ENCODE data around the gene USP25. TPM values are rescaled to one million over a fixed set of nuclear protein-coding genes. Genes with fewer than 3 reads are reported as not detected.

The USP25 gene
- total RNA-seq, 1 donor: 56.1 TPM

DNA sequence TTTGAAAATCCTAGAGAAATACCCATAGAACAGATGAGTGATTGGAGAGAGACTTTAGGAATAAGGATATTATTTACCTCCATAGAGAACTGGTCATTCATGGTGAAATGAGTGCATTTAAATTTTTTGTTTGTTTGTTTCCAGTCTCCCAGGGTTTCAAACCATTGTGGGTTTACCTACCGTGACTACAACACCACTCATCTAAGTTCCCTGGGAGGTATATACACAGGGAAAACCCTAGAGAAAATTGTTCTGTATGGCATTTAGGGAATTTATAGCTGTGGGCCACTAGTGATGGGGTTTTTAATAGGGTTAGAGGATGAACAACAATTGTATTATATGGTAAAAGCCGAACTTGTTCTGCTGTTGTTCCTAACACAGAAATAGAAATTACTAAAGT, 109.2 kb downstream of the USP25 start:
- H3K36me3 ChIP-seq (ENCODE audit: insufficient read depth, low read length): no peaks in the 10 kb centered on the region
- no peak overlapping the region for H3K4me2 ChIP-seq (ENCODE audit: insufficient read depth, low read length)
- TF ChIP-seq, protein P1, sequence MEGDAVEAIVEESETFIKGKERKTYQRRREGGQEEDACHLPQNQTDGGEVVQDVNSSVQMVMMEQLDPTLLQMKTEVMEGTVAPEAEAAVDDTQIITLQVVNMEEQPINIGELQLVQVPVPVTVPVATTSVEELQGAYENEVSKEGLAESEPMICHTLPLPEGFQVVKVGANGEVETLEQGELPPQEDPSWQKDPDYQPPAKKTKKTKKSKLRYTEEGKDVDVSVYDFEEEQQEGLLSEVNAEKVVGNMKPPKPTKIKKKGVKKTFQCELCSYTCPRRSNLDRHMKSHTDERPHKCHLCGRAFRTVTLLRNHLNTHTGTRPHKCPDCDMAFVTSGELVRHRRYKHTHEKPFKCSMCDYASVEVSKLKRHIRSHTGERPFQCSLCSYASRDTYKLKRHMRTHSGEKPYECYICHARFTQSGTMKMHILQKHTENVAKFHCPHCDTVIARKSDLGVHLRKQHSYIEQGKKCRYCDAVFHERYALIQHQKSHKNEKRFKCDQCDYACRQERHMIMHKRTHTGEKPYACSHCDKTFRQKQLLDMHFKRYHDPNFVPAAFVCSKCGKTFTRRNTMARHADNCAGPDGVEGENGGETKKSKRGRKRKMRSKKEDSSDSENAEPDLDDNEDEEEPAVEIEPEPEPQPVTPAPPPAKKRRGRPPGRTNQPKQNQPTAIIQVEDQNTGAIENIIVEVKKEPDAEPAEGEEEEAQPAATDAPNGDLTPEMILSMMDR (IDR thresholded peaks at IDR 0.05; ENCODE audit: extremely low read depth, low read depth, low read length): no peak
- H4K20me1 ChIP-seq (ENCODE audit: insufficient read depth, low read length): no peaks in the 10 kb centered on the region
- no peaks in the 10 kb centered on the region for H3K9me3 ChIP-seq (ENCODE audit: low read depth, low read length)
- peaks cover 28% of the 10 kb centered on the region for H3K4me1 ChIP-seq (ENCODE audit: insufficient read depth, low read length)
- no peak overlapping the region for H3K4me3 ChIP-seq (ENCODE audit: insufficient read depth, low read length)
- no peak overlapping the region for H3K27ac ChIP-seq (ENCODE audit: low read depth, low read length)
- no peaks in the 10 kb centered on the region for H3K79me2 ChIP-seq (ENCODE audit: insufficient read depth, low read length)
- DNase-seq (ENCODE audit: insufficient read length, low spot score, missing footprints): no peak
- no peak overlapping the region for H2AFZ ChIP-seq (ENCODE audit: low read length)
- H3K27me3 ChIP-seq (ENCODE audit: insufficient read depth, low read length): no peaks in the 10 kb centered on the region

DNA sequence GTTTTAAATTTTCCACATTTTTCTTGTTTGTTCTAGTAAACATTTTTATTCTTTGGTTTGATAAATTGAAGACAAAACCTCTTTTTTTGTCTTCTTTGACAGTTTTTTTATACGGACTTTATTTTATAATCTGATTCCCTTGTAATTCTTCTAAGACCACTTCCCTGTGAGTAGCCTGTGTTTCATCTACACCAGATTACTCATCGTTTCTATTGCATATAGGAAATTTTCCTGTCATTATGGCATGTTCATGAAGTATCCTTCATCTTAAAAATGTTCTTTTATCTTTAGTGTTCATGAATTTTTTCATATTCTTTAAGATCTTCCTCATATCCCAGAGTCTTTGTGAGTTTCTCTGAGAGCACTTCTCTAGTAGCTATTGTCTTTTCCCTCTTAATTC, 109.8 kb downstream of the USP25 start:
- H3K79me2 ChIP-seq (ENCODE audit: insufficient read depth, low read length): no peaks in the 10 kb centered on the region
- no peak overlapping the region for H3K4me2 ChIP-seq (ENCODE audit: insufficient read depth, low read length)
- no peaks in the 10 kb centered on the region for H3K36me3 ChIP-seq (ENCODE audit: insufficient read depth, low read length)
- no peaks in the 10 kb centered on the region for H3K27me3 ChIP-seq (ENCODE audit: insufficient read depth, low read length)
- no peaks in the 10 kb centered on the region for H4K20me1 ChIP-seq (ENCODE audit: insufficient read depth, low read length)
- no peak overlapping the region for H2AFZ ChIP-seq (ENCODE audit: low read length)
- H3K27ac ChIP-seq (ENCODE audit: low read depth, low read length): no peak overlapping the region
- DNase-seq (ENCODE audit: insufficient read length, low spot score, missing footprints): no peak
- TF ChIP-seq, protein P1 (IDR thresholded peaks at IDR 0.05; ENCODE audit: extremely low read depth, low read depth, low read length): no peak
- peaks cover 28% of the 10 kb centered on the region for H3K4me1 ChIP-seq (ENCODE audit: insufficient read depth, low read length)
- no peak overlapping the region for H3K4me3 ChIP-seq (ENCODE audit: insufficient read depth, low read length)
- H3K9me3 ChIP-seq (ENCODE audit: low read depth, low read length): no peaks in the 10 kb centered on the region

DNA sequence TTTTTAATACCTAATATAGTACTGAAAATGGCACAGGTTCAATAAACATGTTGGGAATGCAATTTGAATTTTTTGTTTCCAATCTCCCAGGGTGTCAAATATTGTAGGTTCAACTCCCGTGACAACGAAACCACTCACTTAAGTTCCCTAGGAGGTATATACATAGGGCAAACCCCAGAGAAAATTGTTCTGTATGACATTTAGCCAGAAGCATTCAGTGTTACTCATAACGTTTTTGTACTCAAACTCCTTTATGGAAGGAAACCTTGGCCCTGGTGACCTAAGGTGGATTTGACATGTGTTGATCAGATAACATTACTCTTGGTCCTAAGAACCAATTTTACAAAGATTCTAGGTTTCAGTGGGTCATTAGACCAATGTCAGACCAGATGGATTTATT, 110.6 kb downstream of the USP25 start:
- TF ChIP-seq, protein P1 (IDR thresholded peaks at IDR 0.05; ENCODE audit: extremely low read depth, low read depth, low read length): no peak
- Histone ChIP-seq H2AFZ (ENCODE audit: low read length) (no peak overlapping the region), H3K9me3 (ENCODE audit: low read depth, low read length) (no peaks in the 10 kb centered on the region), H3K4me1 (ENCODE audit: insufficient read depth, low read length) (peaks cover 28% of the 10 kb centered on the region), H3K27ac (ENCODE audit: low read depth, low read length) (no peak overlapping the region), H3K36me3 (ENCODE audit: insufficient read depth, low read length) (no peaks in the 10 kb centered on the region), H3K27me3 (ENCODE audit: insufficient read depth, low read length) (no peaks in the 10 kb centered on the region), H3K79me2 (ENCODE audit: insufficient read depth, low read length) (no peaks in the 10 kb centered on the region), H3K4me2 (ENCODE audit: insufficient read depth, low read length) (no peak overlapping the region), H4K20me1 (ENCODE audit: insufficient read depth, low read length) (no peaks in the 10 kb centered on the region), H3K4me3 (ENCODE audit: insufficient read depth, low read length) (no peak overlapping the region)
- DNase-seq (ENCODE audit: insufficient read length, low spot score, missing footprints): no peak

DNA sequence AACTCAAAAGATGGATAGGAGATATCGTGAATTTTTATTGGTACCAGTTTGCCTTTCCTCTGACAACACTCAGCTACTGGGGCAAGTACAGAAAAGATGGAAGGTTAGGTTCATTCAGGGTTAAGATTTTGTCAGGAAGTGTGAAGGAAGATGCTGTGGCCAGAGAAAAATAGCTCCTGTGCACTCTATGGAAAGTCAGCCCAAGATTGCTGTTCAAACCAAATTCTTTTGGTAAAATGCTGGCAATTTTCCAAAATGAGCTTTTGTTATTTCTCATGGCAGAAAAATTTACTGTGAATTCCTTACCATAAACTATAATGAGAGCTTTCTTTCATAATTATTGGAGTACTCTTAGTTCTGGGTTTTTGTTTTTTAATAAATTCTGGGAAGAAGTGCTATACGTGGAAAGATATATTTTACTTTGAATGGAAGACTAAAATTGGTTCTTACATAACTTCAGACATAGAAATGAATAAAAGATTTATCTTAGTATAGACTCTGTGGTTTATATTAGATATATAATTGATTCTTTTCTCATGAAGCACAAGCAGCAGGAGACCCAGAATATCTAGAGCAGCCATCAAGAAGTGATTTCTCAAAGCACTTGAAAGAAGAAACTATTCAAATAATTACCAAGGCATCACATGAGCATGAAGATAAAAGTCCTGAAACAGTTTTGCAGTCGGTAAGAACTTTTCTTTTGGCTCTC, 112.2 kb downstream of the USP25 start:
- no peak overlapping the region for H2AFZ ChIP-seq (ENCODE audit: low read length)
- H3K4me1 ChIP-seq (ENCODE audit: insufficient read depth, low read length): peaks cover 28% of the 10 kb centered on the region
- H4K20me1 ChIP-seq (ENCODE audit: insufficient read depth, low read length): no peaks in the 10 kb centered on the region
- H3K9me3 ChIP-seq (ENCODE audit: low read depth, low read length): no peaks in the 10 kb centered on the region
- peak overlapping the region; percentile 16 for H3K4me2 ChIP-seq (ENCODE audit: insufficient read depth, low read length)
- DNase-seq (ENCODE audit: insufficient read length, low spot score, missing footprints): no peak
- no peaks in the 10 kb centered on the region for H3K27me3 ChIP-seq (ENCODE audit: insufficient read depth, low read length)
- H3K79me2 ChIP-seq (ENCODE audit: insufficient read depth, low read length): no peaks in the 10 kb centered on the region
- peak overlapping the region; percentile 7 for H3K27ac ChIP-seq (ENCODE audit: low read depth, low read length)
- H3K4me3 ChIP-seq (ENCODE audit: insufficient read depth, low read length): no peak overlapping the region
- TF ChIP-seq, protein P1 (IDR thresholded peaks at IDR 0.05; ENCODE audit: extremely low read depth, low read depth, low read length): no peak
- H3K36me3 ChIP-seq (ENCODE audit: insufficient read depth, low read length): no peaks in the 10 kb centered on the region
